SKM-1 treated with dmso at 0.1 percent for 144 hours (cell line): ENCODE data around the gene RTCA.
"Not testable (repeated sequence)": the region's sequence is repeated elsewhere in the genome, so short reads cannot be mapped to it uniquely, and the experiment has no call there.

Source experiments
- DNase-seq: peaks from one replicate; lab custom pipeline; 2025; ENCODE audit not compliant: unreplicated experiment; lab: John Stamatoyannopoulos, UW

The RTCA gene

GRCh38 chr1:100258427-100258826 lies 7.6 kb upstream of the RTCA start:
- not testable (repeated sequence) for DNase-seq

GRCh38 chr1:100261686-100262085 lies 4.3 kb upstream of the RTCA start:
- DNase-seq = no peak

- not testable (repeated sequence) for DNase-seq
These were observed 1.9 kb upstream of the RTCA start for GRCh38 chr1:100264081-100264480.

- no peak for DNase-seq
These were observed 470 bp upstream of the RTCA start for GRCh38 chr1:100265562-100265930.

GRCh38 chr1:100266741-100267140 lies 725 bp downstream of the RTCA start:
- DNase-seq = no peak

GRCh38 chr1:100267284-100267683 lies 1.3 kb downstream of the RTCA start:
- DNase-seq = no peak

GRCh38 chr1:100268202-100268601 lies 2.2 kb downstream of the RTCA start:
- no peak for DNase-seq

GRCh38 chr1:100277866-100278265 lies 11.8 kb downstream of the RTCA start:
- no peak for DNase-seq

GRCh38 chr1:100279358-100279923 lies 13.4 kb downstream of the RTCA start:
- DNase-seq = no peak

GRCh38 chr1:100279954-100280682 lies 14.1 kb downstream of the RTCA start:
- DNase-seq = no peak

GRCh38 chr1:100284591-100284990 lies 18.6 kb downstream of the RTCA start:
- DNase-seq = no peak

- DNase-seq = no peak
These were observed 21.1 kb downstream of the RTCA start for GRCh38 chr1:100287162-100287561.

- no peak for DNase-seq
These were observed 24.3 kb downstream of the RTCA start for GRCh38 chr1:100290291-100290690.

- no peak for DNase-seq
These were observed 26.7 kb downstream of the RTCA start for GRCh38 chr1:100292711-100293110.

GRCh38 chr1:100296140-100296539 lies 30.1 kb downstream of the RTCA start:
- no peak for DNase-seq

GRCh38 chr1:100296997-100297396 lies 31.0 kb downstream of the RTCA start:
- DNase-seq = not testable (repeated sequence)

- DNase-seq = no peak
These were observed 32.5 kb downstream of the RTCA start for GRCh38 chr1:100298512-100298911.

- no peak for DNase-seq
These were observed 33.7 kb downstream of the RTCA start for GRCh38 chr1:100299521-100300222.

- DNase-seq = no peak
These were observed 34.7 kb downstream of the RTCA start for GRCh38 chr1:100300691-100301090.

GRCh38 chr1:100302739-100303138 lies 36.7 kb downstream of the RTCA start:
- no peak for DNase-seq

- no peak for DNase-seq
These were observed 38.2 kb downstream of the RTCA start for GRCh38 chr1:100304227-100304626.

GRCh38 chr1:100304921-100305320 lies 38.9 kb downstream of the RTCA start:
- no peak for DNase-seq
